IPS-15b (cell line): ENCODE measurements around the gene KRTAP10-5.
"Not testable (repeated sequence)": the region's sequence is repeated elsewhere in the genome, so short reads cannot be mapped to it uniquely, and the experiment has no call there.

Experiments used
- H3K27me3 ChIP-seq: one replicate; pipeline ENCODE4 v1.6.1; 2013; ENCODE audit warnings: low read length; ENCODE audit not compliant: control insufficient read depth, insufficient read depth
- H3K36me3 ChIP-seq: one replicate; pipeline ENCODE4 v1.6.1; 2013; ENCODE audit warnings: low read length; ENCODE audit not compliant: control insufficient read depth, insufficient read depth
- H3K4me1 ChIP-seq: one replicate; pipeline ENCODE4 v1.6.1; 2013; ENCODE audit warnings: mild to moderate bottlenecking, low read length; ENCODE audit not compliant: control insufficient read depth, insufficient read depth
- H3K4me3 ChIP-seq: one replicate; pipeline ENCODE4 v1.5.1; 2013; ENCODE audit warnings: low read depth, low read length
- H3K9ac ChIP-seq: one replicate; pipeline ENCODE4 v1.6.1; 2013; ENCODE audit warnings: low read depth, mild to moderate bottlenecking, low read length
- H3K9me3 ChIP-seq: one replicate; pipeline ENCODE4 v1.6.1; 2013; ENCODE audit warnings: mild to moderate bottlenecking, low read length; ENCODE audit not compliant: control insufficient read depth, insufficient read depth

KRTAP10-5 gene

DNA sequence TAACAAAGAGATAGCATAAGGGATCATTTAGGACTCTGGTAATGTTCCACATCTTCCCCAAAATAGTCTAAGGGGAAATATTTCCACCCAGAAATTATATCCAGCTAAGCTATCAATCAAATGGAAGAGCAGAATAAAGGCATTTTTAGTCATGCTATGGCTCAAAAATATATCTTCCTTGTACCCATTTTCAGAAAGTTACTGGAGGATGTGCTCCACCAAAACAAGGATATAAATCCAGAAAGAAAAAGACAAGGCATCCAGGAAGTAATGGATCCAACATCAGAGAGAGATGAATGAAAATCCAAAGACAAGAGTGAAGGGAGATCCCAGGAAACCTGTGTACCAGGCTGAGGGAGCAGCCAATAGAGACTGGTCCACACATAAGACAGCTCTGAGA is 28.8 kb upstream of the KRTAP10-5 start:
- Histone ChIP-seq H3K4me1 (no peaks in the 10 kb centered on the region), H3K36me3 (no peaks in the 10 kb centered on the region), H3K4me3 (no peak overlapping the region), H3K9ac (no peak overlapping the region), H3K27me3 (no peaks in the 10 kb centered on the region), H3K9me3 (peaks cover 5% of the 10 kb centered on the region)

DNA sequence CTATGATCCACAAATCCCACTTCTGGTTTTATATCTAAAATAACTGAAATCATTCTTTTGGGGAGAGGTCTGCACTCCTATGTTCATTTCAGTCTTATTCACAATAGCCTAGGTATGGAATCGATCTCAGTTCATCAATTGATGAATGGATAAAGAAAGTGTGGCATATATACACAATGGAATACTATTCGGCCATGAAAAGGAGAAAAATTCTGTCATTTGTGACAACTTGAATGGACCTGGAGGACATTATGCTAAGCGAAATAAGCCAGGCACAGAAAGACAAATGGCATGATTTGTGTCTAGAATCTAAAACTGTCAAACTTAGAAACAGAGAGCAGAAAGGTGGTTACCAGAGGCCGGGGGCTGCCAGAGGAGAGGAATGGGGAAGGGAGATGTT is 26.1 kb upstream of the KRTAP10-5 start:
- no peaks in the 10 kb centered on the region for H3K27me3 ChIP-seq
- no peak overlapping the region for H3K9ac ChIP-seq
- peaks cover 5% of the 10 kb centered on the region for H3K9me3 ChIP-seq
- H3K36me3 ChIP-seq, result no peaks in the 10 kb centered on the region
- H3K4me1 ChIP-seq, result no peaks in the 10 kb centered on the region
- H3K4me3 ChIP-seq, result no peak overlapping the region

DNA sequence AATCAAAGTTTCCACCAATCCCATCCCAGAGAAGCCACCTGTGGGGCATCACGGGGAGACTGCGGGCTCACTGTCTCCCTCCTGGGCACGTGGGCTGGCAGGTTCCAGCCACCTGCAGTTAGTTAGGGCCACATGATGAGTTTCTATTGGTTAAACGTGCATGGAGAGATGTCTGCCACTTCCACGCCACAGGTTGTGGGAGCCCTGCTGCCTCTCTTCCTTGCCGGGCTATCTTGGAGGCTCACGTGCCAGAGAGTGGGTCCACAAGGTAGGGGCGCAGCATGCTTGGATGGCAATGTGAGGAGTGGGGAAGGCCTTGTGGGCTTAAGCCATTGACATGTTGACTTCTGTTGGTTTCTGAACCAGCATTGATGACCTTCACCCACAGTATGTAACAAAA is 23.5 kb upstream of the KRTAP10-5 start:
- H3K9me3 ChIP-seq, result no peaks in the 10 kb centered on the region
- no peak overlapping the region for H3K4me3 ChIP-seq
- H3K36me3 ChIP-seq, result no peaks in the 10 kb centered on the region
- H3K4me1 ChIP-seq, result no peaks in the 10 kb centered on the region
- no peak overlapping the region for H3K9ac ChIP-seq
- no peaks in the 10 kb centered on the region for H3K27me3 ChIP-seq

DNA sequence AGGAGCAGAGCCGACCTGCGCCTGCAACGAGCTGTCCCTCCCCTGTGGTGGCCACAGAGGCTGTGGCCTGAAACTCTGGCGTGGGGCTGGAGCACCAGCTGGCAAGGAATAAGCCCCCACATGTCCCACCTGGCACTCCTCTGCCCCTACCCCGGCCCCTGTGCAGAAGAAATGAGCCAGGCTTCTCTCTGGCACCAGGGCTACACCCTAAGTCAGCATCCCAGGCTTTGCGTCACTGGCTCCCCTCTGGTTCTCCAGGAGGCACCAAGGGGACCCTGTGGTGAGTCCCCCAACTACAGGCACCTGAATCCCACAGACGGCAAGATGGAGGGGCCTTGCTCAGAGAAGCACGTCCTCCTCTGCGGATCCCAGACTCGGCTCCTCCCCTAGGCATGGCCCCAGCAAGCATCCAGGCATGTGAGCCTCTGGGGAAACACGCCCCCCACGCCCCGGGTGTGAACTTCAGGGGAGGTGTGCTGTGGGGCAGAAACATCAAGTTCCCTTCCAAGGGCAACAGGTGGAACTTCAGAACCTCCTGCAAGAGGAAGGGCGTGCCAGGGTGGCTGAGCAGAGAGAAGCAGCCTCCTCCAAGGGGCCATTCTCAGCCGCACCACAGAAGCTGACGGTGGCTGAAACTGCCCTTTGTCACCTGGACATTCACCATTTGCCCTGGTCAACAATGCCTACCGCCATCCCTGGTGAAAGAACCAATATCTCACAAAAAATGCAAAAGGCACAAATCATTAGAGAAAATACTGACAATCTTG is 22.9 kb upstream of the KRTAP10-5 start:
- H3K27me3 ChIP-seq, result no peaks in the 10 kb centered on the region
- H3K9me3 ChIP-seq, result no peaks in the 10 kb centered on the region
- no peak overlapping the region for H3K9ac ChIP-seq

DNA sequence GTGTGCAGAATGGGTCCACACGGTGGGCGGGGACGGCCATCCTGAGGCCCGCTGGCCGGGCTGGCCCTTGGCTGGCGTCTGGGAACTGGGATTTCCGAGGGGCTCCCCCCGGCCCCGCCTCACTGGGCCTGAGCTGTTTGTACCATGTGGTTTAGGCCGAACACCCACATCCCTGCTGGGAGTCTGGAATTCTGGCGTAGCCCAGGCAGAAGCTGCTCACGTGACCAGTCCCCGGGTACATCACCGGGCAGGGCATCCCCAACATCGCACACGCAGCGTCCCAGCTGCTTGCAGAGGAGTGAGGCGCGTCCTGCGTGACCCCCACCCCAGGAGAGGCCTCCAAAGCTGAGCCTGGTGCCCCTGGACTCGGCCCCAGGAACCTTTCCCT is 22.1 kb upstream of the KRTAP10-5 start:
- H3K27me3 ChIP-seq, result no peaks in the 10 kb centered on the region

More for the DNA sequence above, 22.9 kb upstream of the KRTAP10-5 start:
- Histone ChIP-seq H3K4me1 (peaks cover 1% of the 10 kb centered on the region), H3K36me3 (no peaks in the 10 kb centered on the region), H3K4me3 (no peak overlapping the region)

DNA sequence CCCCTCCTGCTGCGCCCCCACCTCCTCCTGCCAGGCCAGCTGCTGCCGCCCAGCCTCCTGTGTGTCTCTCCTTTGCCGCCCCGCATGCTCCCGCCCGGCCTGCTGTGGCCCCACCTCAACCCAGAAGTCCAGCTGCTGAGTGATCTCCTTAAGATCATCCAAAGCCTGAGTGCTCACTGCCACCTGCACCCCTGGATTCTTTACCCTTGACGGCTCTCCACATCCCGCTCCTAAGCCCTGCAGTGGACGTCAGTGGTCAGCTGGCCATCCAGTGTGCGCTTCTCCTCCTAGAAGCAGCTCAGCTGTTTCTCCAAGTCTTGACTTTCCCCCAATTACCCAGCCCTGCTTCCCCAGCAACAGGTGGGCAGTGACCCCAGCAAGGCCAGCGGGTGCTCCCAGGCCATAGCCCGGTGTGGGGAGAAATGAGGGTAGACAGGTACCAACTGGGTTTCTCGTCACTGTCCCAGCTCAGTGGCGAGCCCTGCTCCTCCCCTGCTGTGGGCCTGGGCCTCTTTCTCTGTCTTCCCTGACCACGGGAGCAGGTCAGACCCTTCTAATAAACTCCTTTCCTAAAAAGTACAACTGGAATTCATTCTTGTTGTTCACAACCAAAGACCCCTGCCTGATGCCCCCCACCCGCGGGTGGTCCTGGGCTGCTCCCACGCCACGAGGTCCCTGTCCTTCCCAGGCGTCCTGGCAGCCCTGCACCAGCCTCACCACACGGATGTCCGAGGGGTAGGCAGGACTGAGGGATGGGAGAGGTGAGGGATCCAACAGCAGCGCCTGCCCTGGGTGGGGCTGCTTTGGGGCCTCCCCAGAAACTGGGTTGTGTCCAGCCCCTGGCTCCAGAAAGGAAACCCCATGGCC is 21.4 kb upstream of the KRTAP10-5 start:
- Histone ChIP-seq H3K9ac (no peak overlapping the region), H3K9me3 (no peaks in the 10 kb centered on the region), H3K36me3 (no peaks in the 10 kb centered on the region), H3K27me3 (no peaks in the 10 kb centered on the region), H3K4me1 (peaks cover 3% of the 10 kb centered on the region), H3K4me3 (no peak overlapping the region)

More for the DNA sequence above, 22.1 kb upstream of the KRTAP10-5 start:
- Histone ChIP-seq H3K9ac (no peak overlapping the region), H3K4me1 (peaks cover 3% of the 10 kb centered on the region), H3K9me3 (no peaks in the 10 kb centered on the region), H3K36me3 (no peaks in the 10 kb centered on the region), H3K4me3 (no peak overlapping the region)

DNA sequence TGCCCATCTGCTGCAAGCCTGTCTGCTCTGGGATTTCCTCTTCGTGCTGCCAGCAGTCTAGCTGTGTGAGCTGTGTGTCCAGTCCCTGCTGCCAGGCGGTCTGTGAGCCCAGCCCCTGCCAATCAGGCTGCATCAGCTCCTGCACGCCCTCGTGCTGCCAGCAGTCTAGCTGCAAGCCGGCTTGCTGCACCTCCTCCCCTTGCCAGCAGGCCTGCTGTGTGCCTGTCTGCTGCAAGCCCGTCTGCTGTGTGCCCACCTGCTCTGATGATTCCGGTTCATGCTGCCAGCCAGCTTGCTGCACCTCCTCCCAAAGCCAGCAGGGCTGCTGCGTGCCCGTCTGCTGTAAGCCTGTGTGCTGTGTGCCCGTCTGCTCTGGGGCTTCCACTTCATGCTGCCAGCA is 20.7 kb upstream of the KRTAP10-5 start:
- H3K4me3 ChIP-seq, H3K27me3 ChIP-seq, H3K9me3 ChIP-seq, H3K4me1 ChIP-seq, H3K36me3 ChIP-seq, H3K9ac ChIP-seq: not testable (repeated sequence)

DNA sequence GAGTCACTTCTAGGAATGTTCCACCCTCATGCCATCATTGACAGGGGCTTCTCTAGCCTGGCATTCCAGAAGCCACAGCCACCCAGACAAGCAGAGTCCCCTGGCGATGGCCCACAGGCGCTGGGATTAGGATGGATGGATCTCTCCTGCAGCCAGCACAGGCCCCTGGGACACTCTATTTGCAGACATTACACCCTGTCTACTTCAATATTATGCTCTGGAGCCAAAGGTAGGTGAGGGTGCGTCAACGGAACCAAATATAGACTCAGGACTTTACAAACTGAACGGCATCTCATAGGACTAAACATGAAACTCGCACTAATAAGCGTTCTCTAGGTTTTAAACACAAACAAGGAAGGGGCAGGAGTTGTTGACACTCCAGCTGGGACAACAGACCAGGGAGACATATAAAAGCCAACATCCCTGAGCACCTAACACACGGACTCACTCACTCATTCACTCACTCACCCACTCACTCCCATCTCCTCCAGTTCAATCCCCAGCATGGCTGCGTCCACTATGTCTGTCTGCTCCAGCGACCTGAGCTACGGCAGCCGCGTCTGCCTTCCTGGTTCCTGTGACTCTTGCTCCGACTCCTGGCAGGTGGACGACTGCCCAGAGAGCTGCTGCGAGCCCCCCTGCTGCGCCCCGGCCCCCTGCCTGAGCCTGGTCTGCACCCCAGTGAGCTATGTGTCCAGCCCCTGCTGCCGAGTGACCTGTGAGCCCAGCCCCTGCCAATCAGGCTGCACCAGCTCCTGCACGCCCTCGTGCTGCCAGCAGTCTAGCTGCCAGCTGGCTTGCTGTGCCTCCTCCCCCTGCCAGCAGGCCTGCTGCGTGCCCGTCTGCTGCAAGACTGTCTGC is 19.9 kb upstream of the KRTAP10-5 start, which contains the start of gene KRTAP10-7:
Gene KRTAP10-7 (plus strand): TSS at position 480 of the 861 bp plus-strand sequence. CDS start 25 bp downstream, at position 505.
- not testable (repeated sequence) for H3K36me3 ChIP-seq, H3K9ac ChIP-seq, H3K4me1 ChIP-seq, H3K4me3 ChIP-seq, H3K9me3 ChIP-seq, H3K27me3 ChIP-seq

DNA sequence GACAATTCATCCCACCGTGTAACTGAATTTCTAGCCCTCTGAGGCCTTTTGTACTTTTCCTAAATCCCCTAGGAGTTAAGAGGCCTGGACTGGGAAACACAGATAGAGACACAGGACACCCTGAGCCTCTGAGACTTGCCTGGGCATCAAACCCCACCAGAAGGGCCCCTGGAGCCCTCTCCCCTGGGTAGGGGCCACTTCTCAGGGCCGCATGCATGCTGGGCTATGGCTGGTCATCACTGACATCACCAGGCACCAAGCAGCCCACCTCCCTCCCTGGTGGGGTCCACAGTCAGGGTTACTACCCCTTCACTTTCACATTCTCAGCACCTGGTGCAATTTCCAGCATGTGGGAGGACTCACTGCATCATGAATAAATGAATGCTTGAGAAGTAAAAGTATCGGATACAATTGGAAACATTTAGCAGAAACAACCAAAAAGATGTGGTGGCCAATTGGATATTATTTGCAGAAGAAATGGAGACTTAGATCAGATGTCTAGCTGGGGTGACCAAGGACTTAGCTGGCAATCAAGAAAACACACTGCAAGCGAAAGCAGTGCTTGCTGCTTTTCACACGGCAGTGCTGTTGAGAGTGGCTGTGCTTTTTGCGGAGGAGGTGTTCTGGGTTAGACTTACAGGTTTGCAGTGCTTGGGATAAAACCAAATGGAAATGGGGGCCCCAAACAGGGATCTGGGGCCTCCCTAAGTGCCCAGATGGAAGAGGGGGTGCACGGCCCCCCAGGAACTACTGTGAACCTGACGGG is 19.0 kb upstream of the KRTAP10-5 start:
- no peaks in the 10 kb centered on the region for H3K27me3 ChIP-seq
- no peaks in the 10 kb centered on the region for H3K9me3 ChIP-seq
- H3K9ac ChIP-seq, result no peak overlapping the region
- H3K4me3 ChIP-seq, result no peak overlapping the region
- peaks cover 3% of the 10 kb centered on the region for H3K4me1 ChIP-seq
- H3K36me3 ChIP-seq, result no peaks in the 10 kb centered on the region

DNA sequence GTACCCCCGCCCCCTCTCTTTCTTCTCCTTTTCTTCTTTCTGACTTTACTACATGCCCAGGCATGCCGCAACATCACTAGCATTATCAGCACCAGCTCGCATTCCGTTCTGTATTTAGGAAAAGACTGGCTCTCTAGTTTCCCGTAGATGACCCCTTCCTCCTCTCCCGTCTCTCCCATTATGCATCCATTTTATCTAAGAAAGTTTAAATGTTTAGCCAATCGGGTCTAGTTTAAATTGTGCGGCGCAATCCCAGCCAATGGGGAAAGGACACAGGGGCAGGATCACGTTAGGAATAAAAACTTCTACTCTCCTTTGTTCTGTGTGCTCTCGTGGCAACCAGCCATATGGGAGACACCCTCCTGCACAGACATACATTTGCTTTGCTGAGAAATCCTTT is 17.7 kb upstream of the KRTAP10-5 start:
- Histone ChIP-seq H3K36me3 (no peaks in the 10 kb centered on the region), H3K27me3 (no peaks in the 10 kb centered on the region), H3K4me1 (peaks cover 6% of the 10 kb centered on the region), H3K4me3 (no peak overlapping the region), H3K9ac (no peak overlapping the region), H3K9me3 (no peaks in the 10 kb centered on the region)
